ENCODE results near the gene AMDHD1. TPM values are rescaled to one million over a fixed set of nuclear protein-coding genes. Genes with fewer than 3 reads are reported as not detected.

AMDHD1 gene
- total and polyA plus RNA-seq, 2 of the 4 experiments (the other 2 are of a cell fraction): under 0.01 TPM; not detected in 1

DNA sequence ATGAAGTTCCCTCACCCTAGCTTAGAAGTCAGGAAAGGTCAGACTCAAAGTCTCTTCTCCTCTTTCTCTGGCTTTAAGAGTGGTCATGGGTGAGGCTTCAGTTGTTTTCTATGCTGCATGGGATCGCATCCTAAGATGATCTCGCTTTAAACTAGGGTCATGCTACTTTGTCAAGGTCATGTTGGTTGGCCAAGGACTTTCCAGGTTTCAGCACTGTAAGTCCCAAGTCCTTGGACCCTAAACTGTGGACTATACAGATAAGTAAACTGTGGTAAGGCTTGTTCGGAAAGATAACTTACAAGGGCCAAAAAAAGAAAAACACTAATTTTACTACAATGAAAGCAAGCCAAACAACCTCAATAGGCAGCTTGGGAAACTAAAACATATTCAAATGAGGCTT is 35.6 kb downstream of the AMDHD1 start:
- TF ChIP-seq NFE2L2 (IDR thresholded peaks at IDR 0.05; ENCODE audit: low read depth, low read length): no peak
- no peak for TF ChIP-seq CHD1 (IDR thresholded peaks at IDR 0.05; ENCODE audit: low read depth, low read length)
- TF ChIP-seq, protein P1, sequence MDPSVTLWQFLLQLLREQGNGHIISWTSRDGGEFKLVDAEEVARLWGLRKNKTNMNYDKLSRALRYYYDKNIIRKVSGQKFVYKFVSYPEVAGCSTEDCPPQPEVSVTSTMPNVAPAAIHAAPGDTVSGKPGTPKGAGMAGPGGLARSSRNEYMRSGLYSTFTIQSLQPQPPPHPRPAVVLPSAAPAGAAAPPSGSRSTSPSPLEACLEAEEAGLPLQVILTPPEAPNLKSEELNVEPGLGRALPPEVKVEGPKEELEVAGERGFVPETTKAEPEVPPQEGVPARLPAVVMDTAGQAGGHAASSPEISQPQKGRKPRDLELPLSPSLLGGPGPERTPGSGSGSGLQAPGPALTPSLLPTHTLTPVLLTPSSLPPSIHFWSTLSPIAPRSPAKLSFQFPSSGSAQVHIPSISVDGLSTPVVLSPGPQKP (IDR thresholded peaks at IDR 0.05; ENCODE audit: borderline replicate concordance, low read depth, low read length): no peak
- no peak for TF ChIP-seq BHLHE40 (IDR thresholded peaks at IDR 0.05; ENCODE audit: low read depth, low read length)
- TF ChIP-seq MAZ (IDR thresholded peaks at IDR 0.05; ENCODE audit: borderline replicate concordance, low read depth, low read length): no peak
- no peak for TF ChIP-seq POLR2A (IDR thresholded peaks at IDR 0.05; ENCODE audit: low read depth, low read length)
- no peak for TF ChIP-seq MXI1 (IDR thresholded peaks at IDR 0.05; ENCODE audit: borderline replicate concordance, low read depth, low read length)
- no peak for TF ChIP-seq FOS (IDR thresholded peaks at IDR 0.05; ENCODE audit: low read depth, low read length)
- no peak for TF ChIP-seq RCOR1 (IDR thresholded peaks at IDR 0.05; ENCODE audit: insufficient replicate concordance, low read length)
- TF ChIP-seq, protein P2, sequence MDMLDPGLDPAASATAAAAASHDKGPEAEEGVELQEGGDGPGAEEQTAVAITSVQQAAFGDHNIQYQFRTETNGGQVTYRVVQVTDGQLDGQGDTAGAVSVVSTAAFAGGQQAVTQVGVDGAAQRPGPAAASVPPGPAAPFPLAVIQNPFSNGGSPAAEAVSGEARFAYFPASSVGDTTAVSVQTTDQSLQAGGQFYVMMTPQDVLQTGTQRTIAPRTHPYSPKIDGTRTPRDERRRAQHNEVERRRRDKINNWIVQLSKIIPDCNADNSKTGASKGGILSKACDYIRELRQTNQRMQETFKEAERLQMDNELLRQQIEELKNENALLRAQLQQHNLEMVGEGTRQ (IDR thresholded peaks at IDR 0.05; ENCODE audit: low read depth, low read length): no peak
- no peak for TF ChIP-seq RFX5 (IDR thresholded peaks at IDR 0.05; ENCODE audit: low read depth, low read length)
- Histone ChIP-seq H2BK120ac (ENCODE audit: low read depth, low read length) (no peak overlapping the region), H4K8ac (ENCODE audit: low read depth in 2 of 2, low read length in 2 of 2) (no peak overlapping the region), H2BK5ac (ENCODE audit: low read depth, low read length, poor library complexity, severe bottlenecking) (no peak overlapping the region), H3K27ac (ENCODE audit: insufficient read depth, low read length) (no peak overlapping the region), H4K5ac (ENCODE audit: low read depth, low read length) (no peak overlapping the region), H2AK5ac (ENCODE audit: low read depth, low read length) (no peak overlapping the region), H3K23ac (ENCODE audit: low read depth, low read length) (no peak overlapping the region), H3K18ac (ENCODE audit: low read depth, low read length) (no peak overlapping the region), H3K9ac (ENCODE audit: low read depth, low read length) (no peak overlapping the region), H3K4me3 (ENCODE audit: insufficient read depth, low read depth, low read length) (no peak overlapping the region), H2AFZ (replicated peaks; ENCODE audit: low read length, poor library complexity) (no peak overlapping the region), H3K9me1 (ENCODE audit: insufficient read depth, low read length) (no peaks in the 10 kb centered on the region), H2BK15ac (ENCODE audit: low read depth, low read length) (no peak overlapping the region), H3K4me1 (ENCODE audit: control insufficient read depth, insufficient read depth, low read length) (no peaks in the 10 kb centered on the region), H3K9me3 (ENCODE audit: control insufficient read depth, insufficient read depth, low read length) (no peaks in the 10 kb centered on the region), H2AK9ac (replicated peaks; ENCODE audit: low read depth, low read length, poor library complexity) (no peak overlapping the region), H3K36me3 (ENCODE audit: control insufficient read depth, insufficient read depth, low read length) (no peaks in the 10 kb centered on the region), H3K4me2 (ENCODE audit: low read depth, low read length) (no peak overlapping the region), H4K20me1 (ENCODE audit: insufficient read depth, low read length) (no peaks in the 10 kb centered on the region), H3K56ac (ENCODE audit: extremely low read depth, insufficient read depth, low read length) (no peak overlapping the region), H3K4ac (ENCODE audit: low read depth, low read length) (no peak overlapping the region), H2BK20ac (ENCODE audit: low read depth, low read length) (no peak overlapping the region), H3K14ac (replicated peaks; ENCODE audit: low read depth, low read length) (no peak overlapping the region), H4K91ac (ENCODE audit: insufficient read depth, low read depth, low read length) (no peak overlapping the region), H3K79me1 (ENCODE audit: low read depth in 1 of 2, low read length in 2 of 2) (no peaks in the 10 kb centered on the region), H3K27me3 (ENCODE audit: control insufficient read depth, insufficient read depth, low read length) (peaks cover 8% of the 10 kb centered on the region)
- POLR2A ChIA-PET (ENCODE audit: unreplicated experiment): no interaction called here
- ATAC-seq (ENCODE audit: low read depth) (no peak), DNase-seq (no peak)
- BruUV-seq (replicated peaks): no TSS peak
- intact Hi-C loops (cut with micrococcal nuclease): no loop called here
- WGBS, 2 experiments (ENCODE audit: extremely low coverage in 2 of 2, insufficient read length in 1 of 2): no CpG with 5 or more reads among the region's 3 CpGs
- dilution Hi-C loops (cut with HindIII; ENCODE audit: low sequenced_read_pairs, unreplicated experiment): no loop called here
- CTCF ChIA-PET: interaction anchor here (1.1 kb wide), 1 partner anchor 13 kb away, joined by 5 read pairs; no protein-coding TSS in a partner anchor
- in situ Hi-C loops (cut with MboI; ENCODE audit: low sequenced_read_pairs): no loop called here
